Fibroblast of skin of abdomen (primary cell): ENCODE measurements around the gene CAMK2A.

Experiments
- DNase-seq: peaks from one replicate; pipeline ENCODE4 v3.0.0-alpha.2; 2013

The CAMK2A gene

DNA sequence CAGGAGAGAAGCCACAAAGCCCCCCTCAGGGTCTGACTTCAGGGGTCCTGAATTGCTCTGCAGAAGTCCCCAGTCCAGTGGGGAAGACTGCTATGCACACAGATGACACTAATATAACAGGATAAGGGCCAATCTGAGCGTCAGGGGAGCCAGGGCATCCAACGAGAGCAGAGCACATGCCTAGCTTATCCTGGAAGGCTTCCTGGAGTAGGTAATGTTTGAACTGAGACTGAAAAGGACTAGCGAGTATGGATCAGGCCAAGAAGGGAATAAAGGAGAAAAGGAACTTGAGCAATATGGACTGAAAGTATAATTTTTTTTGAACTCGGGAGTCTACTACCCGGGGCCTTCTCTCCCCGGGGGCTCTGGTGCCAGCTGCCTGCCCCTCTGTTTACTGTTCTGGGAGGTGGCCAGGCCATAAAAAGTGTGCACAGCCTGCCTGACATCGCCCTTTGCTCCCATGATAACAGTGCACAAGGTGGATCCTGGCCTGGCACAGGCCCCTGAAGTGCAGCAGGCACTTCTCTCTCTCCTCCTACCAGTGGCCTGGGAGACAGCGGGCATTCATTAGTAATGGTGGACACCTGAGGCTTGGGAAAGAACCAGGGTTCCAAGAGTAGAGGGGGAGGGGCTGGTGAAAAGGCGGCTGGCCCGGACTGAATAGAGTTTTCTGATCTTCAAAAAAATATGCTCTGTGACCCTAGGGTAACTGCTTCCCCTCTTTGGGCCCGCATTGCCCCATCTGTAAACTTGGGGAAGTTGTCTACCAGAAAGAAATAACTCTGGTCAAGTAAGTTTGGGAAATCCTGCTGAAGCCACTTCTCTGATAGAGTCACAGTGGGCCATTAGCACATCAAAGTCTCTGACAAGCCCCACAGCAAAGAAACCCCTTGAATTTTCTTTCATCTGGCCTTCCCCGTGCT lies 104.3 kb downstream of the CAMK2A start:
- no peak for DNase-seq

DNA sequence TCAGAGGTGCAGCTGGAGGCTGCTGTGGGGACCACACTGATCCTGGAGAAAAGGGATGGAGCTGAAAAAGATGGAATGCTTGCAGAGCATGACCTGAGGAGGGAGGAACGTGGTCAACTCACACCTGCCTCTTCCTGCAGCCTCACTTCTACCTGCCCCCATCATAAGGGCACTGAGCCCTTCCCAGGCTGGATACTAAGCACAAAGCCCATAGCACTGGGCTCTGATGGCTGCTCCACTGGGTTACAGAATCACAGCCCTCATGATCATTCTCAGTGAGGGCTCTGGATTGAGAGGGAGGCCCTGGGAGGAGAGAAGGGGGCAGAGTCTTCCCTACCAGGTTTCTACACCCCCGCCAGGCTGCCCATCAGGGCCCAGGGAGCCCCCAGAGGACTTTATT lies 105.6 kb downstream of the CAMK2A start:
- no peak for DNase-seq

DNA sequence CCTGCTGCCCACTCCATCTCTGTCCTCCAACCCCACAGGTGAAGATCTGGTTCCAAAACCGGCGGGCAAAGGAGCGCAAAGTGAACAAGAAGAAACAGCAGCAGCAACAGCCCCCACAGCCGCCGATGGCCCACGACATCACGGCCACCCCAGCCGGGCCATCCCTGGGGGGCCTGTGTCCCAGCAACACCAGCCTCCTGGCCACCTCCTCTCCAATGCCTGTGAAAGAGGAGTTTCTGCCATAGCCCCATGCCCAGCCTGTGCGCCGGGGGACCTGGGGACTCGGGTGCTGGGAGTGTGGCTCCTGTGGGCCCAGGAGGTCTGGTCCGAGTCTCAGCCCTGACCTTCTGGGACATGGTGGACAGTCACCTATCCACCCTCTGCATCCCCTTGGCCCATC lies 106.1 kb downstream of the CAMK2A start:
- no peak for DNase-seq

DNA sequence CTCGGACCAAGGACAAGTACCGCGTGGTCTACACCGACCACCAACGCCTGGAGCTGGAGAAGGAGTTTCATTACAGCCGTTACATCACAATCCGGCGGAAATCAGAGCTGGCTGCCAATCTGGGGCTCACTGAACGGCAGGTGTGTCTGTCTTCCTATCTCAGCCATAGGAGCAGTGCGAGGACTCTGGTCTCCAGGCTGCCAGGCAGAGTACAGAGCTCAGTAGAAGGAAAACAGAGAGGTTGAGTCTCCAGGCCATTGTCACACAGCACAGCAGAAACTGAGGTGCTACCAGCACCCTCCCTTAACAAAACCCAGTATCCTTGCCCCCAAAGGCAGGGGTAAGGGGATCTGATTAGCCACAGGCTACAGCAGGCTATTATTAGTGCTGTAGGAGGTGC lies 106.8 kb downstream of the CAMK2A start:
- no peak for DNase-seq

DNA sequence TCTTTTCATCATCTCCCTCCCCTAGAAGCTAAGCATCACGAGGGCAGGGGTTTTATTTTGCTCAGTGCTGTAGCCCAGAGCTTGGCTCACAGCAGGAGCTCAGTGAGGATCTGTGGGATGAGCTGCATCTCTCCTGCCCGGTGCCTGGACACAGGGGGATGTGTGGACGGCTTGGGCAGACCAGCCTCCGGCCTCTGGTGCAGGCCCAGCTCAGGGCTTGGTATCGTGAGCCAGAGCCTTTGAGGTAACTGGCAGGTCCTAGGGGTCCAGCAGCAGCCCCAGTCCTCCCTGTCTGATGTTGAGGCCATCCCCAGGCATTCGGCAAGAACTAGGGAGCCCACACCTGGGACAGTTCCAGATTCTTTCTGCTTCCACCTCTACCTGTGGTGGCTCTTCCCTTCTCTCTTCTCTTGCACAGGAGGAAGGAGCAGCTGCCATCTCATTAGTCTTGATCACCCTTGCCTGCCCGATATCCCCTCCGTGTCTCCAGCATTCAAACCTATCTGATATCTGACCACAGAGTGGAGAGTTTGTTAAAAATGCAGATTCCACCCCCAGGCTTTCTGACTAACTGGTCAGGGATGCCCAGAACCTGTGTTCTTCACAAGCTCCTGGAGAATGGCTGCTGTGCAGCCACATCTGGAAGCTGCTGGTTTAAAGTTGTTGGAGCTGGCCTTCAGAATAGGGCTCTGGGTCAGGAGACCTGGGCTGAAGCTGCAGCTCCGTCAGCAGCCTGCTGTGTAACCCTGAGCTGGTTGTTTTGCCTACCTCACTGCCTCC lies 107.6 kb downstream of the CAMK2A start:
- DNase-seq: no peak

DNA sequence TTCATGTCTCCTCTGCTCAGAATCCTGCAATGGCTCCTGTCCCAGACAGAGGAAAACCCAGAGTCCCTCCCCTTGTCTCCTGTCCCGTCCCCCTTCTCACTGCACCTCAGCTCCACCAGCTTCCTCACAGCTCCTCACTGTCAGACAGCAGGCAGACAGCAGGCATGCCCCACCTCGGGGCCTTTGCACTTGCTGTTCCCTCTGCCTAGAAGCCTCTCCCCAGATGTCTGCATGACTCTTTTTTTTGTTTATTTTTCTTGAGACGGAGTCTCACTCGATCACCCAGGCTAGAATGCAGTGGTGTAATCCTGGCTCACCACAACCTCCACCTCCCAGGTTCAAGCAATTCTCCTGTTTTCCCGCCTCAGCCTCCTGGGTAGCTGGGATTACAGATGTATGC lies 108.5 kb downstream of the CAMK2A start:
- DNase-seq: peak; percentile 24

DNA sequence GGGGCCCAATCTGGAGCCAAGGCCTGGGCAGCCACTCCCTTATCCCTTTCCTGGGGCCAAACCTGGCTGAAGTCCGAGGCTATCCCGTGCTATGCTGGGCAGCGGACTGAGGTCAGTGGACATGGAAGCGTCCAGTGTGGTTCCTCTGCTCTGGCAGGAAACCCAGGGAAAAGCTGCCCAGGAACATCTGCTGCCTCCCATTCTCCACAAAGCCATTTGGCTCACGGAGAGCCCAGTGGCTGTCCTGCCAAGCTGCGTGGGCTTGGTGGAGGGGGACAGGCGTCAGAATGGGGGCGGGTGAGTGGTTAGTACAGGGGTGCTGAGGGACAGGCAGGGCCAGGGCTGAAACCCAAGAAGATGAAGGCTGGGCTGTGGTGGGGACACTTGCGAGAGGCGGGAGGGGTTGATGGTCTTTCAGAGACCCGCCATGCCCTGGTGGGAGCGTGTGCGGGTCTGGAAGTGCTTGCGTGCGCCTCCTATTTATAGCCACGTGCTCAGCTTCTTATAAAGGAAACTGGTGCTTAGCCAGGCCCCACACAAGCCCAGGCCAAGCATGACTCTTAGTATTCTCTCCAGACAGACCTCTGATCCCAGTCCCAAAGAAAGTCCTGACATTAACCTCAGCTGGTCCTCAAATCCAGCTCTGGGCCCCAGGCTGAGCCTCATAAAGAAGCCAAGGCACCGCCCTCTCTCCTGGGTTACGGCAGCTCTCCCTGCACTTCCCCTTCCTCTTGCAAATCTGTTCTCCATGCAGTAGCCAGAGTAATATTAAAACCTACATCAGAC lies 109.1 kb downstream of the CAMK2A start:
- no peak for DNase-seq

DNA sequence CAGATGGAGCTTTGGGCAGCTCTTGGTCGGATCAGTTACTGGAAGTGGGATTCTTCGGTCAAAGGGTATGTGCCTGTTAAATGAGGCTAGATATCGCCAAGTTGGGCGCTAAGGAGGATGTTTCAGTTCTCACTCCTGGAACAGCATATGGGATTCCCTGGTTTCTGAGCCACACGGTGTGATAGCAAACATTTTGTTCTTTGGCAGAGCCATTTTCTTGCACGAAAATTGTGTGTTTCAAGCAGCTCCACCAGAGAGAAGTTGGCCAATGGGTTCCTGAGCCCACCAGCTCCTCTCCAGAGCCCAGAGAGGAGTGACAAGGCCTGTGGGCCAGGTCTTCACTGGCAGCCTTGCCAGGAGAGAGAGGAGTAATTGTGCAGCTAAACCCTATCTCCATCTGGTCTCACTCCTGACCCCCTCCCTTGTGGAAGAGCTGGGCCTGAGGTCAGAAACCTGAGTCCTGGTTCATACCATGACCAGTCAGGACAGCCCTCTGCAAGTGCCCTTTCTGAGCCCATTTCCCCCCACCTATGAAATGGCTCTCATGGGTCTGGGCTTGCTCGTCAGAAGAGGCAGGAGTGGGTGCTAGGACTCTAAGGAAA lies 110.5 kb downstream of the CAMK2A start:
- no peak for DNase-seq

DNA sequence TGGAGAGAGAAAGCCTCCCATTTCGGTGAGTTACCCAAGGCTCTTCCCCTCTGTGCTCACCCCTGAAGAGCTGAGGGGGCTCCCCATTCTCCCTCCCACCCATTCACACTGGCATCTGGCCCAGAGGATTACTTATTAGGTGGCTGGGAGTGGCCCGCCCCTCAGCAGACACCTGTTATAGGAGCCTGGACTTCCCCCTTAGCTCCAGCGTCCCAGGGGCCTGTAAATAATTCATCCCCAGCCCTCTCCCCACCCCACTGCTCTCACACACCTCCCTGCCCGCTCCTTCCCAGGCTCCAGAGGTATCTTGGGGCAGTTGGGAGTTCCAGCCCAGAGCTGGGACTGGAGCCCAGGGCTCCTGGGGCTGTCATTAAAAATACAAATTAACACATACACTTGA lies 111.3 kb downstream of the CAMK2A start:
- no peak for DNase-seq

DNA sequence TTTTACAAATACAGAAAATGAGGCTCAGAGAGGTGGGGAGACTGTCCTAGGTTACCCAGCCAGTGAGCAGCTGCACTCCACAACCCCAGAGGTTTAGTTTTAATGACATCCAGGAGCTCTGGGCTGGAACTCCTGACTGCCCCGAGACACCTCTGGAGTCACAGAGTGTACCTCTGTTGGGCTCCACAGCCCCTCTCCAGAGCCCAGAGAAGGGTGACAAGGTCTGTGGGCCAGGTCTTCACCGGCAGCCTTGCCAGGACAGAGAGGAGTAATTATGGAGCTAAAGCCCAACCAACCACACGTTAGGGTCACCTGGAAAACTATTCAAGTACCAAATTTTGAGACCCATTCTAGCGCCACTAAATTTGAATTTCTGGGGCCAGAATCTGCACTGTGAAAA lies 111.9 kb downstream of the CAMK2A start:
- no peak for DNase-seq

DNA sequence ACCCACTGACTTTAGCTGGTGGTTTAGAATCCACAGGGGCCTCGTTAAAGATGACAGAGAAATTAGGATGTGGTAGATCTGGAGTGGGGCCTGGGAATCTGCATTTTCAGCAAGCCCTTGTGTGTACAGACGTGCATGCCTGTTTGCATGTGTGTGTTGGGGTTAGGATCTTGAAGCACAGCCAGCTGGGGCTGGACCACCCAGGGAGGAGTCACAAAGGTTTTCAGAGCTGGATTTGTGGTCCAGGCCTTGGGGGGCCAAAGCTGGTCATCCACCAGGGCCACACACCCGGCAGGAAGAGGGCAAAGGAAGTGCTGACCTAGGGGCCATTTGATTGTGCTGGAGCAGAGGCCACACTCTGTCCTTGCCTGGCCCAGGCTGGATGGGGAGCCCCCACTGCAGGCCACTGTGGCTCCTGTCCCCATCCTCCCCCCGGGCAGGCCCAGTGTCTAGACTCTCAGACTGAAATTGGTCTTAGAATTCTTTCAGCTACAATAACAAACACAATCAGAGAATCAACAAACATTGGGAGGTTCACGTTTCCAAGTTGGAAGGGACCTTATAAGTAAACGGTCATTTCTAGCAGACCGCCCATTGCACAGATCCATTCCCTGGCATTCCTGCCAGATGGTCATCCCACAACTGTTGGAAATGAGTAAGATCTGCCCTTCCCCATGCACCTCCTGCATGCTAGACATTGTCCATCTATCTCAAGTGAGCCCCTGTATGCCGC lies 112.7 kb downstream of the CAMK2A start:
- DNase-seq: no peak

DNA sequence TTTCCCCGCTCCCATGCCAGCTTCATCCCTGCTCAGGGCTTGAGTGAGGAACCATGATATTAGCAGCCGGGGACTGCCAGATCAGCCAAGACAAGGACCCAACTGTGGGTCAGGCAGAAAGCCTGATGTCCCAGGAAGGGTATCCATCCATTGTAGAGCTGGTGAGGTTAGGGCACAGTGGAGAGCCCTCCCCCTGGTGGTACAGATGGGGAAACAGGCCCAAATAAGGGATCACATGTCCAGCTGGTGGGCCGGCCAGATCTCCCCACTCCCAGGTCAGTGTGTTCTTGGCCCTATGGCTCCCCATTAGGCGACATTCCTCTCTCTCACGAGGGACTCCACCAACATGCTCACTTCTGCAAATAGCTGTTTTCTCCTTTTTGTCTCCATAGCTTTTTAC lies 114.0 kb downstream of the CAMK2A start:
- peak; percentile 39 for DNase-seq

DNA sequence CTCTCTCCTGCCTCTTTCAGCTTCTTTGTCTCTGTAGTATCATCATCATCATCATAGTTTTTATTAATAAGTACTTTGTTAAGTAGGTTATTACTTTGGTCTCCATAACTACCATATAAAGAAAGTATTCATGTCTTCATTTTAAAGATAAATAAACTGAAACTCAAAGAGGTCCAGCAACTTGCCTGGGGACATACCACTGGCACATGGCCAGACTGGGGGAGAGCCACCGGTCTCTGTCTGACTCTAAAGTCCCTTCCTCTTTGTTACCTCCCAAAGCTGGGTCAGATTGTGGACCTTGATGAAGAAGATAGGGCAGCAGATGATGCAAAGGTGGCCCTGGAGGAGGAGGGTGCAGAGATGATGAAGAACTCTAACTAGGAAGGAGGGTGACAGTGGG lies 114.5 kb downstream of the CAMK2A start:
- no peak for DNase-seq

DNA sequence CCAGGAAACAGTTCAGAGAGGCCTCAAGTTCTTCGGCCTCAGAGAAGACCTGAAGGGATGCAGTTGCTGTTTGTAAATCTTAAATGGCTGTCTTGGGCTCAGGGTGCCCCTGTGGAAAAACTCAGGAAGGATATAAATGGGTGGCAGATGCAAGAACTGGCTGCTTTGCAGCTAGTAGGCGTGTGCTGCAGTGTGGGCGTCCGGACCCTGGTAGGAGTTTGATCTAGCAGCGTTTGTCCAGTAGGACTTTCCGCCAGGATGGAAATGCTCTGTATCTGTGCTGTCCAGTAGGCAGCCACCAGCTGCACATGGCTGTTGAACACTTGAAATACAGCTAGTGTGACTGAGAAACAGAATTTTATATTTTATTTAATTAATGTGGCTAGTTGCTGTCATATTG lies 115.3 kb downstream of the CAMK2A start:
- DNase-seq: no peak

DNA sequence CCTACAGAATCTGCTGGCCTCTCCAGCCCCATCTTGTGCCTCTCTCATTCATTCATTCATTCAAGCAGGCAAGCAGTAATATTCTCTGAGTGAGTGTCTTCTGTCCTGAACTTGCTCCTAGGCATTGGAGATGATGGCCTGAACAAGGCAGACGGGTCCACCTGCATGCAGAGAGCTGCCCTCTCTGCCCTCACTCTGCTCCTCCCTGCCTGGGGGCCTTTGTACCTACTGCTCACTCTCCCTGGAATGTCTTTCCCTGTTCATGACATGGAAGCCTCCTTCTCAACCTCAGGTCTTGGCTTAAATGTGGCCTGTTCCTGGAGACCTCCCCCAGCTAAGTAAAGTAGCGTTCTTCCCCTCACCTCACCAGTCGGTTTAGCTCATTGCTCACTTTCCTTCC lies 116.4 kb downstream of the CAMK2A start:
- DNase-seq: no peak

DNA sequence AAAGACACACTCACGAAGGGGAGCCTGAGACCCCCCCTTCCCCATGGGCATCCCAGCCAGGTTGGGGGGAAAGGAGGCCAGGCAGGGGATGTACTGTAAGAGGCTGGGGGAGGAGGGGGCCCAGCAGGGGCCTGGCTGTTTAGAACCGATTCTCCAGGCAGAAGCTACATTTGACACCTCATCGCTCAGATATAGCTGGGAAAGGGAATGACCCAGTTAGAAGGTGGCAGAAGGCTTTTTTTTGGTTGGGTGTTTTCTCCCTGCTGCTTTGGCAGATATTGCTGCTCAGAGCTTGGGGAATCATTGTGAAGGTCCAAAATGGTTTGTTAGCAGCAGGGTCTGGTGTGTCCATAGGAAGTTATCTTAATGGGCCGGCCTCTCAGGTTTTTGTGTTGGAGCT lies 117.0 kb downstream of the CAMK2A start:
- DNase-seq: no peak

DNA sequence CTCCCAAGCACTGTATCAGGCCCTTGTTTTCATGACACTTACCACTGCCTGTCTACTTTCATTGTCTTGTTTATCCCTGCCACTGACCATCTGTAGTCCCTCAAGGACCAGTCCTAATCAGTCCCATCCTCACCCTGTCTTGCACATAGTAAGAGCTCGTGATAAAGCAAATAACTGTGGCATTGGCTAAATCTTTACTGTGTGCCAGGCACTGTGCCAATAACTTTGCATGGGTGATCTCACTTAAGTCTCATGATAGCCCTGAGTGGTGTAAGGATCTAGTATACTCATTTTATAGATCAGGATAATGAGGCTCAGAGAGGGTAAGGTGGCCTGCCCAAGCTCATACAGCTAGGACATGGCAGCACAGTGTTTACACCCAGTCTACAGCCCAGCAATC lies 117.4 kb downstream of the CAMK2A start:
- peak; percentile 29 for DNase-seq
